Neural cell (in vitro differentiated cells): ENCODE results near the gene SV2B. TPM values are rescaled to one million over a fixed set of nuclear protein-coding genes. Genes with fewer than 3 reads are reported as not detected.

Source experiments
- H2AFZ ChIP-seq: fragments of 200-600, 300-800 bp; sonication (generic), shearing (Covaris generic); 2 replicates; pipeline ENCODE4 v1.6.0; 2014; ENCODE audit warnings: low read depth, mild to moderate bottlenecking, antibody characterized with exemption, low read length, moderate library complexity
- H3F3A ChIP-seq: fragments of 200-600 bp; shearing (Covaris generic); 2 replicates; pipeline ENCODE4 v1.6.1; 2016; ENCODE audit warnings: mild to moderate bottlenecking, moderate library complexity, mixed read lengths, antibody characterized with exemption, low read length; ENCODE audit not compliant: insufficient read depth, poor library complexity, severe bottlenecking
- H3K27ac ChIP-seq: fragments of 200-600, 300-800 bp; sonication (generic), shearing (Covaris generic); 2 replicates; pipeline ENCODE4 v1.5.1; 2014; ENCODE audit warnings: mild to moderate bottlenecking, low read length, moderate library complexity
- H3K27me3 ChIP-seq: fragments of 300-800, 200-600 bp; sonication (generic), shearing (Covaris generic); 2 replicates; pipeline ENCODE4 v1.6.0; 2014; ENCODE audit warnings: mild to moderate bottlenecking, low read depth, low read length, moderate library complexity; ENCODE audit not compliant: insufficient read depth
- H3K36me3 ChIP-seq: fragments of 300-800, 200-600 bp; sonication (generic), shearing (Covaris generic); 2 replicates; pipeline ENCODE4 v1.5.1; 2014; ENCODE audit warnings: mild to moderate bottlenecking, antibody characterized with exemption, low read length, moderate library complexity; ENCODE audit not compliant: insufficient read depth
- H3K4me2 ChIP-seq: fragments of 300-800, 200-600 bp; sonication (generic), shearing (Covaris generic); 2 replicates; pipeline ENCODE4 v1.6.0; 2014; ENCODE audit warnings: mild to moderate bottlenecking, low read length
- H3K4me3 ChIP-seq: fragments of 300-800, 200-600 bp; sonication (generic), shearing (Covaris generic); 2 replicates; pipeline ENCODE4 v1.5.1; 2014; ENCODE audit warnings: mild to moderate bottlenecking, low read length, moderate library complexity
- H3K79me2 ChIP-seq: fragments of 200-600 bp; shearing (Covaris generic); replicated peaks from 2 replicates; pipeline ENCODE4 v1.6.0; 2014; ENCODE audit warnings: mild to moderate bottlenecking, low read length, moderate library complexity; ENCODE audit not compliant: insufficient read depth
- H3K9ac ChIP-seq: fragments of 300-800, 200-600 bp; sonication (generic), shearing (Covaris generic); 2 replicates; pipeline ENCODE4 v1.6.1; 2016; ENCODE audit warnings: mild to moderate bottlenecking, low read length, mixed read lengths
- H3K9me2 ChIP-seq: fragments of 200-600 bp; shearing (Covaris generic); 2 replicates; pipeline ENCODE4 v1.6.1; 2016; ENCODE audit warnings: mild to moderate bottlenecking, low read length, mixed read lengths; ENCODE audit not compliant: insufficient read depth
- H3K9me3 ChIP-seq: fragments of 200-600, 300-800 bp; sonication (generic), shearing (Covaris generic); 2 replicates; pipeline ENCODE4 v1.6.1; 2016; ENCODE audit warnings: mild to moderate bottlenecking, mixed run types, low read length, moderate library complexity, mixed read lengths
- H4K20me1 ChIP-seq: fragments of 200-600 bp; shearing (Covaris generic); 2 replicates; pipeline ENCODE4 v1.6.1; 2016; ENCODE audit warnings: mild to moderate bottlenecking, mixed run types; ENCODE audit not compliant: insufficient read depth
- EP300 ChIP-seq: fragments of 450-650 bp; conservative IDR thresholded peaks from 2 replicates; pipeline ENCODE4 v1.6.1; 2014; ENCODE audit warnings: antibody characterized with exemption, mild to moderate bottlenecking, moderate library complexity; ENCODE audit not compliant: poor library complexity, severe bottlenecking
- EZH2 ChIP-seq: fragments of 200-600, 300-800 bp; shearing (Covaris generic), sonication (generic); IDR thresholded peaks from 2 replicates; pipeline ENCODE4 v1.6.1; 2014; ENCODE audit warnings: antibody characterized with exemption, low read length, borderline replicate concordance, mild to moderate bottlenecking; ENCODE audit not compliant: insufficient read depth, poor library complexity, severe bottlenecking
- MXI1 ChIP-seq: fragments of 450-650 bp; conservative IDR thresholded peaks from 2 replicates; pipeline ENCODE4 v1.6.1; 2014; ENCODE audit warnings: antibody characterized with exemption, mild to moderate bottlenecking; ENCODE audit not compliant: poor library complexity, severe bottlenecking
- POLR2AphosphoS5 ChIP-seq: IDR thresholded peaks from 2 replicates; pipeline ENCODE4 v1.6.1; 2012
- RAD21 ChIP-seq: fragments of 450-650 bp; conservative IDR thresholded peaks from 2 replicates; pipeline ENCODE4 v1.6.1; 2014; ENCODE audit warnings: antibody characterized with exemption, mild to moderate bottlenecking, moderate library complexity
- REST ChIP-seq: IDR thresholded peaks from 2 replicates; pipeline ENCODE4 v1.6.1; 2012; ENCODE audit warnings: borderline replicate concordance
- SMC3 ChIP-seq: fragments of 450-650 bp; conservative IDR thresholded peaks from 2 replicates; pipeline ENCODE4 v1.6.1; 2014; ENCODE audit warnings: antibody characterized with exemption, mild to moderate bottlenecking, moderate library complexity; ENCODE audit not compliant: poor library complexity
- TAF1 ChIP-seq: IDR thresholded peaks from 2 replicates; pipeline ENCODE4 v1.6.1; 2012; ENCODE audit warnings: low read depth
- polyA plus RNA-seq: library from polyadenylated mRNA; depleted of rRNA; stranded (reverse); fragments of >200 nt; gene quantifications from 2 replicates; pipeline ENCODE4 v1.2.3, GENCODE V29; 2014
- TF ChIP-seq, protein P1 (sequence below): fragments of 450-650 bp; IDR thresholded peaks from 2 replicates; pipeline ENCODE4 v1.5.1; 2014; ENCODE audit warnings: antibody characterized with exemption, mild to moderate bottlenecking, moderate library complexity; ENCODE audit not compliant: poor library complexity, severe bottlenecking

The SV2B gene
- polyA plus RNA-seq, 1 donor from 2014 or later = 0.38 TPM

- no peak overlapping the region for H3K27ac ChIP-seq
Measured at GRCh38 chr15:91182101-91182500, 82.0 kb downstream of the SV2B start.

GRCh38 chr15:91183596-91183995 lies 83.5 kb downstream of the SV2B start:
- no peak for TF ChIP-seq RAD21
- no peak for TF ChIP-seq EP300
- TF ChIP-seq, protein P1, sequence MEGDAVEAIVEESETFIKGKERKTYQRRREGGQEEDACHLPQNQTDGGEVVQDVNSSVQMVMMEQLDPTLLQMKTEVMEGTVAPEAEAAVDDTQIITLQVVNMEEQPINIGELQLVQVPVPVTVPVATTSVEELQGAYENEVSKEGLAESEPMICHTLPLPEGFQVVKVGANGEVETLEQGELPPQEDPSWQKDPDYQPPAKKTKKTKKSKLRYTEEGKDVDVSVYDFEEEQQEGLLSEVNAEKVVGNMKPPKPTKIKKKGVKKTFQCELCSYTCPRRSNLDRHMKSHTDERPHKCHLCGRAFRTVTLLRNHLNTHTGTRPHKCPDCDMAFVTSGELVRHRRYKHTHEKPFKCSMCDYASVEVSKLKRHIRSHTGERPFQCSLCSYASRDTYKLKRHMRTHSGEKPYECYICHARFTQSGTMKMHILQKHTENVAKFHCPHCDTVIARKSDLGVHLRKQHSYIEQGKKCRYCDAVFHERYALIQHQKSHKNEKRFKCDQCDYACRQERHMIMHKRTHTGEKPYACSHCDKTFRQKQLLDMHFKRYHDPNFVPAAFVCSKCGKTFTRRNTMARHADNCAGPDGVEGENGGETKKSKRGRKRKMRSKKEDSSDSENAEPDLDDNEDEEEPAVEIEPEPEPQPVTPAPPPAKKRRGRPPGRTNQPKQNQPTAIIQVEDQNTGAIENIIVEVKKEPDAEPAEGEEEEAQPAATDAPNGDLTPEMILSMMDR = no peak
- no peak for TF ChIP-seq MXI1
- no peak for TF ChIP-seq REST
- TF ChIP-seq TAF1 = no peak
- no peak for TF ChIP-seq SMC3
- no peak for TF ChIP-seq POLR2AphosphoS5
- no peak overlapping the region for H3K27ac ChIP-seq
- H3K27me3 ChIP-seq = no peaks in the 10 kb centered on the region
- no peaks in the 10 kb centered on the region for H3K79me2 ChIP-seq
- no peak overlapping the region for H3K4me2 ChIP-seq
- H3K4me3 ChIP-seq = no peak overlapping the region
- no peaks in the 10 kb centered on the region for H3F3A ChIP-seq
- no peaks in the 10 kb centered on the region for H3K9me3 ChIP-seq
- no peaks in the 10 kb centered on the region for H3K36me3 ChIP-seq
- no peak overlapping the region for H2AFZ ChIP-seq
- no peaks in the 10 kb centered on the region for H3K9me2 ChIP-seq
- H3K9ac ChIP-seq = no peak overlapping the region
- H4K20me1 ChIP-seq = no peaks in the 10 kb centered on the region

More at GRCh38 chr15:91182101-91182500, 82.0 kb downstream of the SV2B start:
- H3K4me2 ChIP-seq = no peak overlapping the region
- TF ChIP-seq EZH2 (no peak), REST (no peak), RAD21 (no peak), TAF1 (no peak), MXI1 (no peak), SMC3 (no peak), EP300 (no peak), POLR2AphosphoS5 (no peak)
- TF ChIP-seq, protein P1 = no peak
- H3K79me2 ChIP-seq = no peaks in the 10 kb centered on the region
- H4K20me1 ChIP-seq = no peaks in the 10 kb centered on the region
- no peaks in the 10 kb centered on the region for H3K9me3 ChIP-seq
- H3K27me3 ChIP-seq = no peaks in the 10 kb centered on the region
- no peak overlapping the region for H3K4me3 ChIP-seq
- no peak overlapping the region for H2AFZ ChIP-seq
- no peaks in the 10 kb centered on the region for H3K36me3 ChIP-seq
- no peaks in the 10 kb centered on the region for H3K9me2 ChIP-seq
- no peak overlapping the region for H3K9ac ChIP-seq
- no peaks in the 10 kb centered on the region for H3F3A ChIP-seq
